Measurements from ENCODE around the gene TRAF2.

The TRAF2 gene

DNA sequence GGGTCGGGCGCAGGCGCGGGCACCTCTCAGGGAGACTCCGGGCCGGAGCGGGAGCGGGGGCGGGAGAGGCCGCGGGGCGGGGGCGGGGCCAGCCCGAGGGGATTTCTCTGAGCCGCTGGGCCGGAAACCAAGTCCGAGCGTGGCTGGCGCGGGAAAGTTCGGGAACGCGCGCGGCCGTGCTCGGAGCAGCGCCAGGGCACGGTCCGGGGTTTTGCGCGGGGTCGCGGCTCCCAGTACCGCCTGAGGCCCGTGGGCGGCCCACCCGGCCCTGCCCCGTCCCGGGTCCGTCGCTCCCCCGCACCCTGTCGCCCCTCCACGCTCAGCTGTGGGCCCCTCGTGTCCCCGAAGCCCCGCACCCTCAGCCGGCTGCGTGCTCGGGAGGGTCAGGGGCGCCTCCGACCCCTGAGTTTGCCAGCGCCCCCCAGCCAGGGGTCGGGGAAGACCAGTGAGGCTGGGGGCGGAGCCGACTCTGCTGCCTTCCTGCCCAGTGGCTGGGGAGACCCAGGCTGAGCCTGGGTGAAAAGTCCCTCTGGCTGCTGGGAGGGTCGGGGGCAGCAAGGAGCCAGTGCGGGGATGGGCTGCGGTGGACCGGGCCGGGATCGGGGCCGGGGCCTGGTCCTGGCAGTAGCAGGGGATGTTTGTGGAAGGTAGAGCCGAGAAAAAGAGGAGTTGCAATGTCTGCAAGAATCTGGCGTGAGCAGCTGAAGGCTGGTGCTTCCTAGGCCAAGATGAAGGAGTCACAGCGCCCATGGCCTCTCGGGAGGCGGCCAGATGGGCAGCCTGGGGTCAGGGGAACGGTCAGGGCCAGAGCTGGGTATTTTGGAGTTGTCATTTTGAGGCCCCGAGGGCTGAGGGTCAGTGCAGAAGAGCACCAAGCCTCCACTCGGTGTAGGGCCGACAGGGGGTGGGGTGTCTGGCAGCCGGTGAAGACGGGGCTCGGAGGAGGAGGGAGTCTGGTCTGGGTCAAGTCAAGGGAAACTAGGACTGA, 588 bp downstream of the TRAF2 start:
- ChIA-PET POLR2A (ENCODE audit: low non-redundant PET) (interaction anchor here (0.7 kb wide), 2 partner anchors 51 to 160 kb away, joined by 3 read pairs; no protein-coding TSS in a partner anchor), CTCF (interaction anchor here (0.7 kb wide), 1 partner anchor 54 kb away, joined by 3 read pairs; no protein-coding TSS in a partner anchor)
- DNase-seq (ENCODE audit: low spot score) = peak; percentile 57
- peak overlapping the region; percentile 85 for H3K27ac ChIP-seq
- TF ChIP-seq, protein P1, sequence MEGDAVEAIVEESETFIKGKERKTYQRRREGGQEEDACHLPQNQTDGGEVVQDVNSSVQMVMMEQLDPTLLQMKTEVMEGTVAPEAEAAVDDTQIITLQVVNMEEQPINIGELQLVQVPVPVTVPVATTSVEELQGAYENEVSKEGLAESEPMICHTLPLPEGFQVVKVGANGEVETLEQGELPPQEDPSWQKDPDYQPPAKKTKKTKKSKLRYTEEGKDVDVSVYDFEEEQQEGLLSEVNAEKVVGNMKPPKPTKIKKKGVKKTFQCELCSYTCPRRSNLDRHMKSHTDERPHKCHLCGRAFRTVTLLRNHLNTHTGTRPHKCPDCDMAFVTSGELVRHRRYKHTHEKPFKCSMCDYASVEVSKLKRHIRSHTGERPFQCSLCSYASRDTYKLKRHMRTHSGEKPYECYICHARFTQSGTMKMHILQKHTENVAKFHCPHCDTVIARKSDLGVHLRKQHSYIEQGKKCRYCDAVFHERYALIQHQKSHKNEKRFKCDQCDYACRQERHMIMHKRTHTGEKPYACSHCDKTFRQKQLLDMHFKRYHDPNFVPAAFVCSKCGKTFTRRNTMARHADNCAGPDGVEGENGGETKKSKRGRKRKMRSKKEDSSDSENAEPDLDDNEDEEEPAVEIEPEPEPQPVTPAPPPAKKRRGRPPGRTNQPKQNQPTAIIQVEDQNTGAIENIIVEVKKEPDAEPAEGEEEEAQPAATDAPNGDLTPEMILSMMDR (conservative IDR thresholded peaks at IDR 0.05; ENCODE audit: low read depth) = no peak

DNA sequence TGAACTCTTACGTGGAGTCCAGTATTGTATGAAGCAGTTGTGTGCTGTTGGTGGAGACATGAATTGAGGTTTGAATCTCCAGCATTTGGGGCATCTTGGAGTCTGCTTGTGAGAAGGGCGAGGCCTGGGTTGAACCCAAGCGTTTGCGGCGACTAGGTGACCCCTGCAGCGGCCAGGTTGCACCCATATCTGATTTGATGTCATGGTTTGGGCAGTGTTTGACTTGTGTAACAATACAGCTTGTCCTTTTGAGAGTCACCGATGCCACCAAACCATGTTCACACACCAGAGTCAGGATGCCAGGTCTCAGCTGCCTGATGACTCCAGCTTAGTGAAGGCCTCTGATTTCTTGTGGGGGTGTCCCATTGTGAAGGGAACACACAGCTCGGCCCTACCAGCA, 2.1 kb downstream of the TRAF2 start:
- CTCF ChIA-PET = no interaction called here
- DNase-seq (ENCODE audit: low spot score) = no peak
- POLR2A ChIA-PET (ENCODE audit: low non-redundant PET) = interaction anchor here (0.6 kb wide), 1 partner anchor 21 kb away, joined by 3 read pairs; no protein-coding TSS in a partner anchor
- TF ChIP-seq, protein P1 (conservative IDR thresholded peaks at IDR 0.05; ENCODE audit: low read depth) = no peak
- H3K27ac ChIP-seq = peak overlapping the region; percentile 85

DNA sequence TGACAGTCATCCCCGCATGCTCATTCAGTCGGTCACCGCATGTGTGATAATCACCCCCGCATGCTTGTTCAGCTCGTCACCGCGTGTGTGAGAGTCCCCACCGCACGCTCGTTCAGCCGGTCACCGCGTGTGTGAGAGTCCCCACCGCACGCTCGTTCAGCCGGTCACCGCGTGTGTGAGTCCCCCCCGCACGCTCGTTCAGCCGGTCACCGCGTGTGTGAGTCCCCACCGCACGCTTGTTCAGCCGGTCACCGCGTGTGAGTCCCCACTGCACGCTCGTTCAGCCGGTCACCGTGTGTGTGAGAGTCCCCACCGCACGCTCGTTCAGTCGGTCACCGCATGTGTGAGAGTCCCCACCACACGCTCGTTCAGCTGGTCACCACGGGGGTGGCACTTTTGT, 3.5 kb downstream of the TRAF2 start:
- TF ChIP-seq, protein P1 (conservative IDR thresholded peaks at IDR 0.05; ENCODE audit: low read depth) = no peak
- H3K27ac ChIP-seq = no peak overlapping the region
- ChIA-PET POLR2A (ENCODE audit: low non-redundant PET) (interaction anchor here (0.6 kb wide), 1 partner anchor 13 kb away, joined by 4 read pairs; no protein-coding TSS in a partner anchor), CTCF (interaction anchor here (0.6 kb wide), 1 partner anchor 49 kb away, joined by 3 read pairs; no protein-coding TSS in a partner anchor)
- no peak for DNase-seq (ENCODE audit: low spot score)

DNA sequence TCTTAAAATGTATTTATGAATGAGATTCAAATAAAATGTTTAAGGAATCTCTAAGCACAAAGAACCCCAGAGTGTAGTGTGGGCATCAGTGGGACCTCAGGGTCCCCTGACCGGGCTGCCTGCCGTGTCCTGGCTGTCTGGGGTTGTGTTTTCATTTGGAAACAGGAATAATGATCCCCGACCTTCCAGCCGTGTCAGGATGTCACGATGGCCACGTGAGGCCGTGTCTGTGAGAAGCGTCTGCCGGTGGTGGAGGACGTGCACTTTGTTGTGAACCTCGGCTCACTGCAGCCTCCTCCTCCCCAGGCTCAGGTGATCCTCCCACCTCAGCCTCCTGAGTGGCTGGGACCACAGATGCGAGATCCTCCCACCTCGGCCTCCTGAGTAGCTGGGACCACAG, 4.3 kb downstream of the TRAF2 start:
- ChIA-PET POLR2A (ENCODE audit: low non-redundant PET) (interaction anchor here (0.6 kb wide), 1 partner anchor 12 kb away, joined by 4 read pairs; no protein-coding TSS in a partner anchor), CTCF (no interaction called here)
- TF ChIP-seq, protein P1 (conservative IDR thresholded peaks at IDR 0.05; ENCODE audit: low read depth) = no peak
- peak overlapping the region; percentile 29 for H3K27ac ChIP-seq
- no peak for DNase-seq (ENCODE audit: low spot score)

DNA sequence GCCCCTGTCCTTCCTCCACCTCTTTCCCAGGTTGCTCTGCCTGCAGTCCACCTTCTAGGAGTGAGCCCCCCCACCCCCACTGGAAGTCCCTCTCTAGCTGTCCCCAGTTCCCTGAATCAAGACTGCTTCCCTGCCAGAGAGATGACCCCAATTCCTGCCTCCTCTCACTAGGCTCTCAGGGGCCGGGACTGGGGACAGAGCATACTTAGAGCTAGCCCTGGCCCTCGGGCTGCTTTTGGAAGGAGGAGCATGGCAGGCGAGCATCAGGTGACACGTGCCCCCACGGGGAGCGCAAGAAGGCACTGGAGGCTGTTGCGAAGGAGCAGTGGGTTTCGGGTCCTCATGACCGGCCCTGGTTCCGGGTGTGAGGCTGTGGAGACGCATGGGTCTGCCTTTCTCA, 9.7 kb downstream of the TRAF2 start:
- DNase-seq (ENCODE audit: low spot score) = no peak
- ChIA-PET CTCF (interaction anchor here (0.6 kb wide), 1 partner anchor 14 kb away, joined by 3 read pairs; no protein-coding TSS in a partner anchor), POLR2A (ENCODE audit: low non-redundant PET) (no interaction called here)
- TF ChIP-seq, protein P1 (conservative IDR thresholded peaks at IDR 0.05; ENCODE audit: low read depth) = no peak
- peak overlapping the region; percentile 22 for H3K27ac ChIP-seq

DNA sequence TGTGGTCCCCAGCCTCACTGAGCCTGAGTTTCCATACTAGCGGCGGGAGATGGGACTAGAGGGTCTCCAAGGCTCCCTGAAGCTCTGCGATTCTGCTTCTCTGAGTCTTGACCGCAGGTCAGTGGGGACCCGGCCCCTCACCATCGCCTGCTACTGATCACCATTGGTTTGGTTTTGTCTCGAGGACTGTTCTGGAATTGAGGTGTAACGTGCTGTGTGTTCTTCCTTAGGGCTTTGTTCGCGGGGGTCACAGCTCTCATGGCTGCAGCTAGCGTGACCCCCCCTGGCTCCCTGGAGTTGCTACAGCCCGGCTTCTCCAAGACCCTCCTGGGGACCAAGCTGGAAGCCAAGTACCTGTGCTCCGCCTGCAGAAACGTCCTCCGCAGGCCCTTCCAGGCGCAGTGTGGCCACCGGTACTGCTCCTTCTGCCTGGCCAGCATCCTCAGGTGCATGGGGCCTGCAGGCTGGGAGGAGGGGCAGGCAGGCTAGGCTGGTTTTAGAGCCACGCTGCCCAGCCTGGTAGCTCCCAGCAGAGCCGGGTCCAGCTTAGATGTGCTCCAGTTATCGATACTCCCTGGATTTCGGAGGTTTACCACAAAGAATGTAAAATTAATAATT, 12.3 kb downstream of the TRAF2 start:
- ChIA-PET CTCF (interaction anchor here (0.9 kb wide), 1 partner anchor 46 kb away, joined by 4 read pairs; no protein-coding TSS in a partner anchor), POLR2A (ENCODE audit: low non-redundant PET) (no interaction called here)
- peak overlapping the region; percentile 4 for H3K27ac ChIP-seq
- DNase-seq (ENCODE audit: low spot score) = no peak
- TF ChIP-seq, protein P1 (conservative IDR thresholded peaks at IDR 0.05; ENCODE audit: low read depth) = no peak
